Glomerular visceral epithelial cell (primary cell): ENCODE measurements around the gene ZSCAN5A.
"Not testable (repeated sequence)": the region's sequence is repeated elsewhere in the genome, so short reads cannot be mapped to it uniquely, and the experiment has no call there.

Experiments used
- DNase-seq: peaks from one replicate; pipeline ENCODE4 v3.0.0-alpha.2; 2016; ENCODE audit errors: extremely low spot score

The ZSCAN5A gene

DNA sequence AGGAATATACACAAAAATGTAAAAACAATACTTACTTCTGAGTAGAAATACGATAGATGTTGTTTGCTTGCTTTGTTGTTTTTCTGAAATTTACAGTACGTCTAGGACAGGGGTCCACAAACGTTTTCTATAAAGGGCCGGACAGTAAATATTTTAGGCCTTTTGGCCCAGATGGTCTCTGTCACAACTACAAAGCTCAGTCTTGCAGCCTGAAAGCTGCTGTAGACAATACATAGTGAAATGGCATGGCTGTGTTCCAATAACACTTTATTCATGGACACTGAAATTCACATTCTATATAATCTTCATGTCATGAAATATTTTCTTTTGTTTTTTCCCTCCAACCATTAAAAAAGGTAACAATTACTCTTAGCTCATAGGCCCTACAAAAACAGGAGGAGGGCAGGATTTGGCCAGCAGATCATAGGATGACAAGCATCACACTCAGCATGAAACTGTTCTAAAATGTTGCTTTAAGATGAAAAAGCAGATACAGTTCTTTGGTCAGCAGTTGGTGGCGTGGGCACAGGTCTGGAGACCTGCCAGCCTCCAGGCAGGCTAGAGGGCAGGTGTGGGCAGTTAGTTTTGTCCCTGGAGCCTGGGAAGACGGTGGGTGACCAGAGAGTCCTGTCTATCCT lies 42.4 kb downstream of the ZSCAN5A start, which contains the start of gene EDDM13:
Gene EDDM13 (plus strand): TSS at position 588 of the 638 bp plus-strand sequence. CDS start 87 bp downstream, outside the sequence.
- DNase-seq = no peak

DNA sequence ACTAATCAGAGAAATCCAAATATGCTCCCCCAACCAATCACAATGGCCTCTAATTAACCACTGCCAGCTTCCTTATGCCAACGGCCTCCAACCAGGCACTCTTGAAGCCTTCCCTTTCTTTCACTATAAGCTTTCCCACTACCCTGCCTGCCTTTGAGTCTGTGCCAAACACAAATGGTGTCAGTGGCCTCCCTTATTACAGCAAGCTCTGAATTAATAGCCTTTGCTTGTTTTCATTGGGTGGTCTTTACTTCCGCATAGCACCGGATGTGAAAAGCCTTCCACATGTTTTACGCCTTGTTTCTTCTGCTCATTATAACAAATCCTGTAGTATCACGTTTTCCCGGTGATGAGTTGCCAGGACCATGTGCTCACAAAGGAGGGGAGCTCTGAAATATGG lies 43.5 kb downstream of the ZSCAN5A start:
- no peak for DNase-seq

DNA sequence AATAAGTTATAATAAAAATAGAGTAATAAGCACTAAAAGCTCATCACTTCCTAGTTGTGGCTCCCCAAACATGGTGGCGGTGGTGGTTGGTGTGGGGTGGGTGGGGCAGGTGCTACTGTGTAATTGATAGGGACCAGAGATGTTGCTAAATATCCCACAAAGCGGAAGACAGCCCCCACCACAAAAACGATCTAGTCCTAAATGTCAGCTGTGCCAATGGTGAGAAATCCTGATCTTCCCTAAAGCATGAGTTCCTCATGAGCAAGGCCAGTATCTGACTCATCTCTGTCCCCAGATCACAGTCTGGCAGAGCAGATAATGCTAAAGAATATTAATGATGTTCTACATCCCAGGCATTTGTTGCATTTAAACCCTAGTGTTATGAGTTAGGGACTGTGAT lies 44.0 kb downstream of the ZSCAN5A start:
- no peak for DNase-seq

DNA sequence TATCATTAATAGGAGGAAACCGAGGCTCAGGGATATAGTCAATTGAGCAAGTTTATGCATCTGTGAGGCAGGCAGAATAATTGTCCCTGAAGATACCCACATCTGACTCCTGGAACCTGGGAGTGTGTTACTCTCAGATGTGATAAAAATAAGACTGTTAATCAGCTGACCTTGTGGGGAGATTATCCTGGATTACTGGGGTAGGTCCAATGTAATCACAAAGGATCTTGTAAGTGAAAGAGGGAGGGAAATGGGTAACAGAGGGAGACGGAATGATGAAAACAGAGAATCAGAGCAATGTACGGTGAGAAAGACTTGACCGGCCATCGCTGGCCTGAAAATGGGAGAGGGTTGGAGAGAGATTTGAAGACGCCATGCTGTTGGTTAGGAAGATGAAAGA lies 45.3 kb downstream of the ZSCAN5A start:
- no peak for DNase-seq

DNA sequence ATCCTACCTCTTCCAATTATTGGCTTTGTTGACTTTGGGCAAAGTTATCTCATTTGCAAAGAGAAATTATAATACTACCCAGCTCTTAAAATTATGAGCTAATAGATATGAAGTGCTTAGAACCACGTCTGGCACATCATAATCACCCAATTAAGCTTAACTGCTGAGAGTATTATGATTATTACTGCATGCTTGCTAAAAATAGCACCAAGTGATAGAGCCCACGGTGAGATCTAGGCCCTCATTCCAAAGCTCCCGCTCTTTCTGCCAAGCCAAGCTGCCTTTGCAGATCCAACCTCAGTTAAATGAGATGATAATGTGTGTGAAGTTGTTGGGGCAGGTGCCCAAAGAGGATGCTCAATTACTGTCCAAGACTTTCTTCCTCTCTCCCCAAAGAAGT lies 48.6 kb downstream of the ZSCAN5A start:
- DNase-seq = no peak

DNA sequence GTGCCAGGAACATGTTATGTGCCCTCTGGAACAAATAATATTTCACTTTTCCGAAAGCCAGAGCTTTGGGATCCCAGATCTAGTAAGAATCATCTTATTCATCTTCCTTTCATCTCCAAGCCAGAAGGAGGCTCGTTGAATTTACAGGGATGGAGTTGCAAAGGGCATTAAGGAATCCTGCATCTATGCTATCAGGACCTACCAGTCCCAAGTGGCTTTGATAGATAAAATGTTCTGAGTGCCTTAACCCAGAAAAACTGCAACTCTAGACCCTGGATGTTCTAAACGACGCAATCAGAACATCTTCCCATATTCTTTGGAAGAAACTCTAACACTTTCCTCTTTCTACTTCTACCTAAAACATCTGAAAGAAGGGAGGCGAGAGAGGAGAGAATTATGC lies 51.3 kb downstream of the ZSCAN5A start:
- no peak for DNase-seq

DNA sequence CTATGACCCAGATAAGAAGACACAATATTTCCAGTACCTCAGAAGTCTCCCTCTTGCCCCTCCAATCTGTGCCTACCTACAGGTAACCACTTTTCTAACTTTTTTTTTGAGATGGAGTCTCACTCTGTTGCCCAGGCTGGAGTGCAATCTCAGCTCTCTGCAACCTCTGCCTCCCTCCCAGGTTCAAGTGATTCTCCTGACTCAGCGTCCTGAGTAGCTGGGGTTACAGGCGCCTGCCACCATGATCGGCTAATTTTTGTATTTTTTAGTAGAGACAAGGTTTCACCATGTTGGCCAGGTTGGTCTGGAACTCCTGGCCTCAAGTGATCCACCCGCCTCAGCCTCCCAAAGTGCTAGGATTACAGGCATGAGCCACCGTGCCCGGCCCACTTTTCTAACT lies 52.7 kb downstream of the ZSCAN5A start:
- not testable (repeated sequence) for DNase-seq

DNA sequence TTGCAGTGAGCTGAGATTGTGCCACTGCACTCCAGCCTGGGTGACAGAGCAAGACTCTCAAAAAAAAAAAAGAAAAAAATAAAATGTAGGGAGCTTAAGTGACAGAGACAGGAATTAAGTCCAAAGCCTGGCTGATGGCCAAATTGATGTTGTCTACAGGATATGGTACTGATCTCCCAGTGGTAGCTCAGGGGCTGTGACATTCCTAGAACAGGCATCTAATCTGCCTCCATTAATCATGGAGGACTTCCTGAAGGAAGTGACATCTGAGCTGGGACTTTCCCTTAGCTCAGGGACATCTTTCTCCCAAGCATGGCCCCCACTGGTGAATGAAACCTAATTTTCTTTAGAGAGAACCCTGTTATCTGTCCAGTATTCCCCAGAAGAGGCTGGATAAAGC lies 53.5 kb downstream of the ZSCAN5A start:
- no peak for DNase-seq

DNA sequence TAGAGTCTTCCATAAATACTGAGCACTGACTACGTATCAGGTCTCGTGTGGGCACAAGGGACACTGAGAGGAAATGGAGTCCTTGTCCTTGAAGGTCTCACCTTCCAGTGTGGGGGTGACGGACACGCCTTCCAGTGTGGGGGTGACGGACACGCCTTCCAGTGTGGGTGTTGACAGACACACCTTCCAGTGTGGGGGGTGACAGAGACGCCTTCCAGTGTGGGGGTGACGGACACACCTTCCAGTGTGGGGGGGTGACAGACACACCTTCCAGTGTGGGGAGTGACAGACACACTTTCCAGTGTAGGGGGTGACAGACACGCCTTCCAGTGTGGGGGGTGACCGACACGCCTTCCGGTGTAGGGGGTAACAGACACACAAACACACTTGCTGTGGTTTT lies 56.4 kb downstream of the ZSCAN5A start:
- no peak for DNase-seq

DNA sequence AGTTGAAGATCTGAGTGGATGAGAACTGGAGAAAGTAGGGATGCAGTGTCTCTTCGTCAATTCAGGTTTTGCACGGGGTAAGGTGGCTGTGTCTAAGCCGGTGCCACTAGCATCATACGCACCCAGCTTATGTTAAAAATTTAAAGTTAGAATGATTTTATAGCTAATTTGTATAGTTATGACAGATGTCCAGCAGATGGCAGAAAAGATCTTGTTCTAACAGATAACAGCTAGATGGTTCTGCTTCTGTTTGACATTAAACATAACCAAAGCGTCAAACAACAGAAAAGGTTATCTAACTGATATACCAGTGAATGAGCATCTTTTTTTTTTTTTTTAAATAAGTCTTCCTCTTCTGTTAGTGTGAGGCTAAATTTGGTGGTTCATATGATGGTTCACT lies 60.9 kb downstream of the ZSCAN5A start:
- peak; percentile 28 for DNase-seq

DNA sequence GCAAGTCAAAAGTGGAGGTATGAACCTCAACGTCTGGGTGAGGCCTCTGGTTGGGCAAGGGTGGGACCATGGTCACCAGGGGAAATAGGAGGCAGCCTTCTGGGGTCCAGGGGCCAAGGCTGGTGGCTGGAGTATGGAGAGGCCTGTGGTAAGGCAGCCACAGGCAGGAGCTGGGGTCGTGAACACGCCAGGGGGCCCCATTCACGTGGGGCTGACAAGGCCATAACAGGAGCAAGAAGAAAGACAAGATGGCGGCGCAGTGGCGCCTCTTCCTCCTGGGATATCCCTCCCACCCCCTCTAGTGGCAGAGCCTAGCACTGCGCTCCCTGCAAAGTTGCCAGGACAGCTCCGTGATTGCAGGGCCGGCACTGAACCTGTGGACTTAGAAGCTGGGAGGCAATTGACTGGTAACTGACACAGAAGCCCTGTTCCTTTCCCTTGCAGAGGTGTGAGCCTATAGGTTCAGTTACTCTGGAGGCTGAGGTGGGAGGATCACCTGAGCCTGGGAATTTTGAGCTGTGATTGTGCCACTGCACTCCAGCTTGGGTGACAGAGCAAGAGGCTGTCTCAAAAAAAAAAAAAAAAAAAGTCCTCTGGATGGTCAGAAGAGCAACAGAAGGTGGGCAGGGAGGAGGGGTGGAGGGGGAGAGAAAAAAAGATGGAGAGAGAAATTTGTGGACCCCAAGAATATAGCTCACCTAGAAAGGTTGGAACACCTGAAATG lies 61.8 kb downstream of the ZSCAN5A start:
- peak; percentile 51 for DNase-seq

DNA sequence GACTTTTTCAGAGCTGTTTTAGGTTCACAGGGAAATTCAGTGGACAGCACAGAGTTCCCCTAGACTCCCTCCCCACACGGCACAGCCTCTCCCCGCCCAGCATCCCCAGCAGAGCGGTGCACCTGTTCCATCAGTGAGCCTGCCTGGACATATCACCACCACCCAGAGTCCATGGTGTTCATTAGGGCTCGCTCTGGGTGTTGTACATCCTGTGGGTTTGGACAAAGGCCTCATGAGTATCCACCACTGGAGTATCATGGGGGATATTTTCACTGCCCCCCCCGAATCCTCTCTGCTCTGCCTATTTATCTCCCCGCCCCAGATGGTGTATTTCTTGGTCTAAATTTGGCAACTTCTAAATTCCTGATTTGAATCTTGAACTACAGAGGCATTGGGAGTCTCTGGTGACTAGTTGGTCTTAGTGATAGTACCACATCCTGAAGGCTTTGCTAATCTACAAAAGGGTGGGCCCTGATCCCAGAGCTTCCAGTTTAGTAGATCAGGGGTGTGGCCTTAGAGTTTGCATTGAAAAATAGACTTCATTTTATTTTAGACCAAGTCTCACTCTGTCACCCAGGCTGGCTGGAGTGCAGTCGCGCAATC lies 65.8 kb downstream of the ZSCAN5A start:
- not testable (repeated sequence) for DNase-seq

DNA sequence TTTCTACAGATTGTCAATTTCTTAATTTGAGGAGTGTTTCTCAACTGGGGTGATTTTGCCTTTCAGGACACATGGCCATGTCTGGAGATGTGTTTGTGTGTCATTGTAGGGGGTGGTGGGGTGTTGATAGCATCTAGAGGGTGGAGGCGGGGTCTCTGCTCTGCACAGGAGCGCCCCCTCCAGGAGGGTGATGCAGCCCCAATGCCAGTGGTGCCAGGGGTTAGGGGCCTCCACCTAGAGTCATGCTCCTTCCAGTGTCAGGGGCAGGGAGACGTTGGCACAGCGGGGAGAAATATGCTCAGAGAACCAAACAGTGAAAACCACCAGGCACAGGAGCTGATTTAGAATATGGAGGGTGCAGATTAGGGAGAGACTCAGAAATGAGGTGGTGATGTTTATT lies 68.9 kb downstream of the ZSCAN5A start:
- not testable (repeated sequence) for DNase-seq

DNA sequence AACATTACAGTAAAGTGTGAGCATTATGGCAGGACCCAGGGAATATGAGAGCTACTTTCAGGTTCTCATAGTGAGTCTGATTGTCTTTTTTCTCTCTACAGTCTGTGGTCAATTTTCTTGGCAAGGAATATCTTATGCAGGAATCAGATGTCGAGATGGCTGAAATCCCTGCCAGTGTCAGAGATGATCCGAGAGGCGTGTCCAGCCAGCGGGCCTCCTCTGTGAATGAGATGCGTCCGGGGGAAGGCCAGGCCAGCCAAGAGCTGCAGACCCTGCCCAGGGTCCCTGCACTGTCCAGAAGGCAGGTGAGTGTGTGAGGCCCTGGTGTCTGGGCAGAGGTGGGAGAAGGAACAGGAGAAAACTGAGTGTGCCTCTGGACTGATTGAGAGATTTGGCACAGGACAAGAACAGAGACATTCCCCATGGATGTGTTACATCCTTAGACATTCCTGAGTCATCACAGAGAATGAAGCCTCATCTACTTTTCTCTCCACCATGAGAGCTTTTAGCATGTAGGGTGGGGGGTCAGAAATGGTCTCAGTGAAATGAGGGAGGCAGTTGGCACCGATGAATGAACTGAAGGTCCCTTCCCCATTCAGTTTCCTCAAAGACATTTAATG lies 69.4 kb downstream of the ZSCAN5A start:
- no peak for DNase-seq

DNA sequence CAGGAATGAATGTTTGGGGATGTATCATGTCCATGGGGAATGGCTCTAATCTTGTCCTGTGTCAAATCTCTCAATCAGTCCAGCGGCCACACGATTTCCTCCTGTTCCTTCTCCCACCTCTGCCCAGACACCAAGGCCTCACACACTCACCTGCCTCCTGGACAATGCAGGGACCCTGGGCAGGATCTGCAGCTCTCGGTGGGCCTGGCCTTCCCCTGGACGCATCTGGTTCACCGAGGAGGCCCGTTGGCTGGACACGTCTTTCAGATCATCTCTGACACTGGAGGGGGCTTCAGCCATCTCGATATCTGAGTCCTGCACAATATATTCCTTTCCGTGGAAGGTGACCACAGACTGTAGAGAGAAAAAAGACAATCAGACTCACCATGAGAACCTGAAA lies 91.2 kb downstream of the ZSCAN5A start:
- DNase-seq = no peak

DNA sequence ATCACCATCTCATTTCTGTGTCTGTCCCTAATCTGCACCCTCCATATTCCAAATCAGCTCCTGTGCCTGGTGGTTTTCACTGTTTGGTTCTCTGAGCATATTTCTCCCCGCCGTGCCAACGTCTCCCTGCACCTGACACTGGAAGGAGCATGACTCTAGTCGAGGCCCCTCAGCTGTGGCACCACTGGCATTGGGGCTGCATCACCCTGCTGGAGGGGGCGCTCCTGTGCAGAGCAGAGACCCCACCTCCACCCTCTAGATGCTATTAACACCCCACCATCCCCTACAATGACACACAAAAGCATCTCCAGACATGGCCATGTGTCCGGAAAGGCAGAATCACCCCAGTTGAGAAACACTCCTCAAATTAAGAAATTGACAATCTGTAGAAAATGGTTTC lies 91.7 kb downstream of the ZSCAN5A start:
- DNase-seq = no peak

DNA sequence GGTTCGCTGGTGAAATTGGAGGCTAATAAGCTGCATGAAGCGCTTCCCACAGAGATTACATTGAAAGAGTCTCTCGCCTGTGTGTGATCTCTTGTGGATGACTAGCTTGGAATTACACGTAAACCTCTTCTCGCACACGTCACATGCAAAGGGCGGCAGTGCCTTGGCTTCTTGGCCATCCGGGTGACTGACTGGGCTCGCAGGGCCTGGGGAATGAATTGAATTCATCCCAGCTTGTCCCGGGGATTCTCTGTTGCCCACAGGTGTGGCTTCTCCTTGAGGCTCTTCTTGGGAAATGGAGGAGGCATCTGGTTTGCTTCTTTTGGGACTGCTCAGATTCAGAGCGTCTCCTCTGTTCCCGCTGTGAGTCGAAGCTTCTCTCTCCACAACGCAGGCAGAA lies 92.8 kb downstream of the ZSCAN5A start:
- no peak for DNase-seq

DNA sequence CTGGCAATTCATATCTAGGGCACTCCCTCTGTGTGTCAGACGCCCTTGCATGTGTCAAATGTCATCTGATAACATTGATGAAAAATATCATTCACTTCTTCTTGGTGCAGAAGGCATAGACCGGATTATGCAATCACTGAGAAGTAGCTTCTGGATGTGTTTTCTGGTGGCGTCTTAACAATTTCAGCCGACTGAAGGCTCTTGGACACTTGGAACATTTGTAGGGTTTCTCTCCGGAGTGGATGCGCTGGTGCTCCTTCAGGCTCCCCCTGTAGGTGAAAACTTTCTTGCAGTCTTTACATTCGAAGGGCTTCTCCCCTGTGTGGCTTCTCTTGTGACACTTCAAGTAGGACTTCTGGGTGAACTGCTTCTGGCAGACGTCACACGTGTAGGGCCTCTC lies 93.2 kb downstream of the ZSCAN5A start:
- not testable (repeated sequence) for DNase-seq

DNA sequence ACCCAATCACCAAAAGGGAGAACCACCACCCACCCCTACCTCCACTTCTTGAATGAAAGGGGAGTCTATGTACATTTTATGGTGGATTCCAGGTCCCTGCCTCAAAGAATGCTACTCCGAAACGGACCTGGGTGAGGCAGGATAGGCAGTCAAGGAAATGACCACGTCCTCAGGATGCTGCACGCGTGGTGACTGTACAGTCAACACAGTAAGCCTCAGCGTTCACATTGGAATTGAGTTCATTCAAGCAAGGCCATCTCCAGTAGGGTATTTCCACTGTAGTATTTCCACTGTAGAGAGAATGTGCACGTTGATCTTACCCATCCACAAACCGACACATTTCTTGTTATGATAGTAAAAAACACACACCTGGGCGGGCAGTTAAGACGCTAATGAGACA lies 95.7 kb downstream of the ZSCAN5A start:
- no peak for DNase-seq

DNA sequence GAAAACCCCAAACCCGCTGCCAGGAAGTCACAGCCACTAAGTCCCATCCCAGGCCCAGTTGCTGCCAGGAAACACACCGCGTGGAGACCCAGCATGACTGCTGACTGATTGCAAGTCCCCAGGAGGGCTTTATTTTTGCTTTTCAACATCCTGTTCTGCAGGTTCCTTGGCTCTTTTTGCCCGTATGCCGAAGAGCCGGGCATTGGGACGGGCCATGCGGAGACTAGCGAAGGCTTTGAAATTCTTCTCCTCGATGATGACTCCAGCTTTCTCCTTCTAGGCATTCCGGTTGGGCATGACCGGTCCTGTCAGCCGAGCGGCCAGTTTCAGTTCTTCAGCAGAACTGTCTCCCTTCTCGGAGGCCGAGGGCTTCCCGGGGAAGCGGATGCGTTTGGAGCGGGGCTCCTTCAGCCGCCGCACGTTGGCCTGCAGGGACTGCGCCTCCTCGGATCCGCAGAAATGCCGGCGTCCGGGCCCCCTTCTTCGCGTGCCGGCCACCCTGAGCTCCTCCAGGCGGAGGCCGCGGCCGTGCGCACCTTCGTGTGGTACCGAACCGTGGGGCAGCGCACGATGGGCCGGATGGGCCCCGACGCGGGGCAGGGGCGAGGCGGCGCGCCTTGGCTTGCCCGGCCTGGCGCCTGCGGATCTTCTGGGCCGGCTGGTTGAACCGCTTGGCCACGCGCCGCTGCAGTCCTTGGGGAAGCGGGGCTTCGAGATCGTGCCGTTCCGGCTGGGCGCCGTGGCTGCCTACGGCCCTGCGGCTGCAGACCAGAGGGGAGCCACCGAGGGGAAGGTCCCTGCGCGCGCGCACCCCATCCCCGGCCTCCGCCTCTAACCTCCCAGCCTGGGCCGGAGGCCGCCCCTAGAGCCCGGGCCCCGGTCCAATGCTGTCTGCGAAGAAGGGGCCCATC lies 97.3 kb downstream of the ZSCAN5A start:
- no peak for DNase-seq

DNA sequence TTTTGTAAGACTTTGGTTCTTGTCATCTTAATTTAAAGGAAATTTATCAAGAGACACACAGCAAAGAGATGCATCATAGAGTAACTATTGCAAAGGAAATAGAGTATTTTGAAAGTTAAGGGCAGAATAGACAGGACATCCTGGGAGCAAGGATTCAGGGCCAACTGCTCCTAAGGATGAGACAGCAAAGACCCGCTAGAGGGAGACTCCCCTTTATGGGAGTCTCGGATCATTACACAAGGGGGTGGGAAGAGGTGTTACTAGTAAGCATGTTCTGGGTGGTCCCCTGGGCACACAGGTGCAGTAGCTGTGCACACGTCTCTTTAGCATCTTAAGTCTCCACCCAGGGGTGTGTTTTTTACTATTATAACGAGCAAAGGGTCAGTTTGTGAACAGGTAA lies 102.9 kb downstream of the ZSCAN5A start:
- DNase-seq = no peak

DNA sequence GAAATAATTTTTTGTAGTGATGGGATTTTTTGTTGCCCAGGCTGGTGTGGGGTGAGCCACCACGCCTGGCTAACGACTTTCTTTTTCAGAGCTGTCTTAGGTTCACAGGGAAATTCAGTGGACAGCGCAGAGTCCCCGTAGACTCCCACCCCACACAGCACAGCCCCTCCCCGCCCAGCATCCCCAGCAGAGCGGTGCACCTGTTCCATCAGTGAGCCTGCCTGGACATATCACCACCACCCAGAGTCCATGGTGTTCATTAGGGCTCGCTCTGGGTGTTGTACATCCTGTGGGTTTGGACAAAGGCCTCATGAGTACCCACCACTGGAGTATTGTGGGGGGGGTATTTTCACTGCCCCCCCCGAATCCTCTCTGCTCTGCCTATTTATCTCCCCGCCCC lies 104.6 kb downstream of the ZSCAN5A start:
- not testable (repeated sequence) for DNase-seq
